ENCODE measurements around the gene TGFBR2. TPM values are rescaled to one million over a fixed set of nuclear protein-coding genes. Genes with fewer than 3 reads are reported as not detected.
"Not testable (repeated sequence)": the region's sequence is repeated elsewhere in the genome, so short reads cannot be mapped to it uniquely, and the experiment has no call there.

TGFBR2 gene
- total RNA-seq, 4 donors from 2014 or later = 95.3 to 255 (median 211) TPM

DNA sequence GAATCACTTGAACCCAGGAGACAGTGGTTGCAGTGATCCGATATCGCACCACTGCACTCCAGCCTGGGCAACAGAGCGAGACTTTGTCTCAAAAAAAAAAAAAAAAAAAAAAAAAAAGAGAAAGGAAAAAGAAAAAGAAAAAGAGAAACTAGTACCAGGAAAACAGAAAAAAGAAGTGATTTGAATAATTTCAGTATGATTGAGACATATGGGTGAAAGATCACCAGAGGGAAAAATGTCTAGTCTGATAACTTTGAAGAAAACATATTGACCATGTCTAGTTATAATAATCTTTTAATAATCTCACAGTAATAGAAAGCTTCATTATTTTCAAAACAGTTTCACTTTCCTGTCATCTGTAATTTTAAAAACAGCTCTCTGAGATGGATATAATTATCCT is 16.4 kb downstream of the TGFBR2 start:
- peak overlapping the region in 1 of 2 donors; percentile 40 for H3K27ac ChIP-seq
- intact Hi-C loops (cut with DNase I; ENCODE audit: low total_unique reads) = no loop called here
- H3K27me3 ChIP-seq = no peaks in the 10 kb centered on the region
- H3K9me3 ChIP-seq = no peaks in the 10 kb centered on the region
- no peaks in the 10 kb centered on the region for H3K36me3 ChIP-seq
- no peak for DNase-seq
- TF ChIP-seq, protein P1, sequence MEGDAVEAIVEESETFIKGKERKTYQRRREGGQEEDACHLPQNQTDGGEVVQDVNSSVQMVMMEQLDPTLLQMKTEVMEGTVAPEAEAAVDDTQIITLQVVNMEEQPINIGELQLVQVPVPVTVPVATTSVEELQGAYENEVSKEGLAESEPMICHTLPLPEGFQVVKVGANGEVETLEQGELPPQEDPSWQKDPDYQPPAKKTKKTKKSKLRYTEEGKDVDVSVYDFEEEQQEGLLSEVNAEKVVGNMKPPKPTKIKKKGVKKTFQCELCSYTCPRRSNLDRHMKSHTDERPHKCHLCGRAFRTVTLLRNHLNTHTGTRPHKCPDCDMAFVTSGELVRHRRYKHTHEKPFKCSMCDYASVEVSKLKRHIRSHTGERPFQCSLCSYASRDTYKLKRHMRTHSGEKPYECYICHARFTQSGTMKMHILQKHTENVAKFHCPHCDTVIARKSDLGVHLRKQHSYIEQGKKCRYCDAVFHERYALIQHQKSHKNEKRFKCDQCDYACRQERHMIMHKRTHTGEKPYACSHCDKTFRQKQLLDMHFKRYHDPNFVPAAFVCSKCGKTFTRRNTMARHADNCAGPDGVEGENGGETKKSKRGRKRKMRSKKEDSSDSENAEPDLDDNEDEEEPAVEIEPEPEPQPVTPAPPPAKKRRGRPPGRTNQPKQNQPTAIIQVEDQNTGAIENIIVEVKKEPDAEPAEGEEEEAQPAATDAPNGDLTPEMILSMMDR (IDR thresholded peaks at IDR 0.05) = no peak
- no peak for TF ChIP-seq POLR2A (IDR thresholded peaks at IDR 0.05)
- no peak overlapping the region for H3K4me3 ChIP-seq
- peaks cover 11 to 12% of the 10 kb centered on the region in 2 donors for H3K4me1 ChIP-seq

DNA sequence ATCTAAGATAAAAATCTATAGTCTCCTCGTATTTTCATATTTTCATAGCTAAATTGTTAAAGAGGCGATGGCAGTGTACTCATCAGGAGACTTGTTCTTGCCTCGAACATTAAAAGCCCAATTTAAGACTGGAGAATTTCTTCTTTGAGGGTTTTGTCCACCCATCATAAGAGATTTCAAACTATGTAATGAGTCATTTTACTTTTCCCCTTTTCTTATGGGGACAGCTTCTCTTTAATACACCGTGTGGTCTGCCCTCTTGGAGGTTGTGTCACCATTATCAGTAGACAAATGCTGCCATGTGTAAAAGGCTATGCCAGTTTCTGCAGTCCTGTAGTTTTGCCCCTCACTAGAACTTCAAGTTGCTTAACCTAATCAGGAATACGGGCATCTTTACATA is 16.9 kb downstream of the TGFBR2 start:
- peak overlapping the region in 1 of 2 donors; percentile 4 for H3K27ac ChIP-seq
- H3K4me3 ChIP-seq = no peak overlapping the region
- no peaks in the 10 kb centered on the region for H3K27me3 ChIP-seq
- H3K9me3 ChIP-seq = no peaks in the 10 kb centered on the region
- intact Hi-C loops (cut with DNase I; ENCODE audit: low total_unique reads) = no loop called here
- no peaks in the 10 kb centered on the region for H3K36me3 ChIP-seq
- no peak for TF ChIP-seq POLR2A (IDR thresholded peaks at IDR 0.05)
- TF ChIP-seq, protein P1 (IDR thresholded peaks at IDR 0.05) = no peak
- peaks cover 10 to 11% of the 10 kb centered on the region in 2 donors for H3K4me1 ChIP-seq
- DNase-seq = no peak

DNA sequence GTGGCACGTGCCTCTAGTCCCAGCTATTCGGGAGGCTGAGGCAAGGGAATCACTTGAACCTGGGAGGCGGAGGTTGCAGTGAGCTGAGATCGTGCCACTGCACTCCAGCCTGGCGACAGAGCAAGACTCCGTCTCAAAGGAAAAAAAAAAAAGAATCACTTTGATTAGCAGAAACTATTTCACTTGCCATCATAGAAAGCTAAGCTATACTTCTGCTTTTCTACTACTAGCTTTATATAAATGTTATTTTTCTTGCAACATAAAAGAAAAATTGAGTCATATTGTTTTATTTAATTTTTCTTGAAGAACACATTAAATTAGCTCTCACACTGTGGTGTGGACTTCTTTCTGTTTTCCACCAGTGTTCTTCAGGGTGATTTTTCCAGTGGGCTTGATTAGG is 18.1 kb downstream of the TGFBR2 start:
- H3K4me3 ChIP-seq; H3K36me3 ChIP-seq; H3K27me3 ChIP-seq; intact Hi-C loops (cut with DNase I; ENCODE audit: low total_unique reads); DNase-seq; H3K9me3 ChIP-seq: not testable (repeated sequence)
- Histone ChIP-seq H3K27ac (peak overlapping the region; percentile 5 to 82), H3K4me1 (peaks cover 6 to 11% of the 10 kb centered on the region in 2 donors)

DNA sequence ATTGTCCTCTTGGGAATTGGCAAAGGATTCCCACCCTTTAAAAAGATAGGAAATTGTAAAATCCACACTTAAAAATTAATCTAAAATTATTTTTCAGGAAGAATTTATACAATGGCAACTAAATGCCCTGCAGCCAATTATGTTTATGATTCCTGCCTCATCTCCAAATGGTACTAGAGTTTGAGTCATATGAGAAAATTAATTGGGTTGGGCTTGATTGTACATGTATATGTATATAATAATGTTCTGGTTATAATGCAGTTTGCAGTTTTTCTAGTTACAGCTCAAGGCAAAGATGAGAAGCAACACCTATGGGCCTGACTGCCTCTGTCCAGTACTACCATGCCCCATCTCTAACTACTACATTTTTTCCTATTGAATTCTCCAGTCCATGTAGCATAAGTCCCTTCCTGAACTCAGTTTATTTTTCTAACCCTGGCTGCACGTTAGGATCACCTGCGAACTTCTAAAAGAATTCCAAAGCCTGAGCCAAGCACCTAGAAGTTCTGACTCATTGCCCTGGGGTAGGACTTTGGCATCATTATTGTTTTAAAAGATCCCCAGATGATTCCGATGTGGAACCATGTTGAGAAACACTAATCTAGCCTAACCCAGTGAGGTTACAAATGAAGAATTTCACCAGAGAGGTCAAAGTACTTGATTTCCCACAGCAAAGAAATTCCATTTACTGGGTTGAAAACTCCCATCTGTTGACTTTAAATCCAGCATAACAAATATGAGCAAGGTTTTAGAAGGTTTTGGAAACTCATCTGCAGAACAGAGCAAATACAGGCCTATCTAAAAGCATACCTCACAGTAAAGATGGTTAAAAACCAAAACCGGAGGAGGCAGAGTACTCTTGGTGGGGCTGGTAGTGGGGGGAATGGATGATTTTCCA is 19.4 kb downstream of the TGFBR2 start:
- H3K9me3 ChIP-seq = no peaks in the 10 kb centered on the region
- TF ChIP-seq, protein P1 (IDR thresholded peaks at IDR 0.05) = no peak
- TF ChIP-seq POLR2A (IDR thresholded peaks at IDR 0.05) = no peak
- no peak for DNase-seq
- H3K27ac ChIP-seq = peak overlapping the region; percentile 73 to 82
- intact Hi-C loops (cut with DNase I; ENCODE audit: low total_unique reads) = no loop called here
- H3K4me3 ChIP-seq = no peak overlapping the region
- H3K4me1 ChIP-seq = peaks cover 6 to 11% of the 10 kb centered on the region in 2 donors
- H3K27me3 ChIP-seq = no peaks in the 10 kb centered on the region
- no peaks in the 10 kb centered on the region for H3K36me3 ChIP-seq

DNA sequence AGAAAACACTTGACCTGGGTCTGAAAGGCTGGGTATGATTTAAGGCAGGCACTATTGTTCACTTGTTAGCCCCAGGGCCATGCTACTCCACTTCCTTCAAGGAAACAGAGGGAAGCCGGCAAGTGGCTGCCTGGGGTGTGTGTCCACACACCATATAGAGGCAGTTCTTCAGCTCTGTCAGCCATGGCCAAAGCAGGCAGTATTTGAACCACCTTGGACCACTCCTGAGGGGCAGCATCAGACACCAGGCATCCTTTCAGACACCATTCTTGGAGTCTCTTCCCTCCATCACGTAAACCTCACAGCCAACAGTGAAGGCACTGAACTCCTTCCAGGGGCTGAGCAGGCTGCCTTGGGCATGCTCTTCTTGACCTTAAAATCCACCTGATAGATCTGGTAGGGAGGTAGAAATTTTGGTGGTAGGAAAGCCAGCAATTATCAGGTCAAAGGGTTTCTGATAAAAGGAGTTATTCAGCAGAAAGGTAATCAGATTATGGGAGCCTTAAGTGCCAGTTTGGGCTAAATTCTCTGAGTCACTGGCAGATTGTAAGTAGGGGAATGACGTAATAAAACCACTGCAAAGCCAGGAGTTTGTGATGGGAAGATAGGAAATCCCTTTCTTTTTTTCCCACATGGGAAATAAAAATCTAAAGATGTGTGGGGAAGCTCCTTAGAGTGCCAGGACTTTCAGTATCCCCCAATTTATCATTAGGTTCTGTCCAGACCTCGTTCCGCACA is 20.2 kb downstream of the TGFBR2 start:
- Histone ChIP-seq H3K4me1 (peaks cover 6 to 11% of the 10 kb centered on the region in 2 donors), H3K27me3 (no peaks in the 10 kb centered on the region), H3K27ac (peak overlapping the region; percentile 73 to 82), H3K4me3 (no peak overlapping the region), H3K36me3 (no peaks in the 10 kb centered on the region), H3K9me3 (no peaks in the 10 kb centered on the region)
- intact Hi-C loops (cut with DNase I; ENCODE audit: low total_unique reads) = no loop called here
- DNase-seq = no peak
- TF ChIP-seq, protein P1 (IDR thresholded peaks at IDR 0.05) = no peak
- no peak for TF ChIP-seq POLR2A (IDR thresholded peaks at IDR 0.05)

Data from uterus (tissue), 4 donors.